A673 (cell line): ENCODE data around the gene BMP4.

Experiments used
- CTCF ChIP-seq: fragments of 300-800, 200-600 bp; sonication (generic); conservative IDR thresholded peaks from 2 replicates; pipeline ENCODE4 v1.5.1; 2017; ENCODE audit warnings: low read depth, mild to moderate bottlenecking, antibody characterized with exemption, low read length, moderate library complexity, mixed read lengths
- EZH2 ChIP-seq: fragments of 200-600 bp; sonication (generic); IDR thresholded peaks from 2 replicates; pipeline ENCODE4 v1.6.1; 2017; ENCODE audit warnings: borderline replicate concordance, low read depth, mild to moderate bottlenecking, mixed read lengths, antibody characterized with exemption, low read length; ENCODE audit not compliant: poor library complexity, severe bottlenecking

GRCh38 chr14:53947094-53947445 is 9.6 kb downstream of the BMP4 start:
- no peak for TF ChIP-seq CTCF
- no peak for TF ChIP-seq EZH2
